ENCODE results near the gene GNGT2.
"Not testable (repeated sequence)": the region's sequence is repeated elsewhere in the genome, so short reads cannot be mapped to it uniquely, and the experiment has no call there.

Gene GNGT2

GRCh38 chr17:49203796-49204195 lies 6.6 kb downstream of the GNGT2 start:
- no peak for DNase-seq

GRCh38 chr17:49201481-49201927 lies 8.9 kb downstream of the GNGT2 start:
- no peak for DNase-seq

GRCh38 chr17:49200423-49201083 lies 9.8 kb downstream of the GNGT2 start:
- no peak for DNase-seq

GRCh38 chr17:49198211-49198610 lies 12.2 kb downstream of the GNGT2 start:
- DNase-seq: no peak

- no peak for DNase-seq
Measured at GRCh38 chr17:49197346-49197998, 12.9 kb downstream of the GNGT2 start.

- DNase-seq: no peak
Measured at GRCh38 chr17:49196520-49196919, 13.9 kb downstream of the GNGT2 start.

- DNase-seq: no peak
Measured at GRCh38 chr17:49195751-49196150, 14.6 kb downstream of the GNGT2 start.

GRCh38 chr17:49194297-49194607 lies 16.1 kb downstream of the GNGT2 start:
- no peak for DNase-seq

- DNase-seq: peak; percentile 51
Measured at GRCh38 chr17:49193513-49194296, 16.7 kb downstream of the GNGT2 start.

GRCh38 chr17:49191917-49192741 lies 18.2 kb downstream of the GNGT2 start:
- DNase-seq: peak; percentile 95

- no peak for DNase-seq
Measured at GRCh38 chr17:49191409-49191916, 18.9 kb downstream of the GNGT2 start.

- no peak for DNase-seq
Measured at GRCh38 chr17:49190932-49191331, 19.4 kb downstream of the GNGT2 start.

GRCh38 chr17:49187301-49187700 lies 23.1 kb downstream of the GNGT2 start:
- DNase-seq: no peak

GRCh38 chr17:49185381-49185780 lies 25.0 kb downstream of the GNGT2 start:
- not testable (repeated sequence) for DNase-seq

GRCh38 chr17:49184522-49184921 lies 25.9 kb downstream of the GNGT2 start:
- DNase-seq: not testable (repeated sequence)

- DNase-seq: no peak
Measured at GRCh38 chr17:49183801-49184200, 26.6 kb downstream of the GNGT2 start.

- DNase-seq: no peak
Measured at GRCh38 chr17:49183341-49183740, 27.0 kb downstream of the GNGT2 start.

- no peak for DNase-seq
Measured at GRCh38 chr17:49180998-49181635, 29.3 kb downstream of the GNGT2 start.

- peak; percentile 76 for DNase-seq
Measured at GRCh38 chr17:49180303-49180702, 30.1 kb downstream of the GNGT2 start.

- DNase-seq: not testable (repeated sequence)
Measured at GRCh38 chr17:49175978-49176377, 34.4 kb downstream of the GNGT2 start.

GRCh38 chr17:49170711-49171110 lies 39.7 kb downstream of the GNGT2 start:
- DNase-seq: not testable (repeated sequence)

- no peak for DNase-seq
Measured at GRCh38 chr17:49170216-49170615, 40.2 kb downstream of the GNGT2 start.
